Stimulated activated CD4-positive, alpha-beta T cell treated with anti-CD3 and anti-CD28 coated beads, Interleukin-1b, Interleukin-23, amount 100 ng/mL, for 1 hour (primary cell): ENCODE measurements around the gene CUEDC1.

Experiments
- DNase-seq, 2 donors: peaks; one replicate each; pipeline ENCODE4 v3.0.0-alpha.2; 2020; ENCODE audit warnings: low read depth in 2 of 2

Gene CUEDC1

DNA sequence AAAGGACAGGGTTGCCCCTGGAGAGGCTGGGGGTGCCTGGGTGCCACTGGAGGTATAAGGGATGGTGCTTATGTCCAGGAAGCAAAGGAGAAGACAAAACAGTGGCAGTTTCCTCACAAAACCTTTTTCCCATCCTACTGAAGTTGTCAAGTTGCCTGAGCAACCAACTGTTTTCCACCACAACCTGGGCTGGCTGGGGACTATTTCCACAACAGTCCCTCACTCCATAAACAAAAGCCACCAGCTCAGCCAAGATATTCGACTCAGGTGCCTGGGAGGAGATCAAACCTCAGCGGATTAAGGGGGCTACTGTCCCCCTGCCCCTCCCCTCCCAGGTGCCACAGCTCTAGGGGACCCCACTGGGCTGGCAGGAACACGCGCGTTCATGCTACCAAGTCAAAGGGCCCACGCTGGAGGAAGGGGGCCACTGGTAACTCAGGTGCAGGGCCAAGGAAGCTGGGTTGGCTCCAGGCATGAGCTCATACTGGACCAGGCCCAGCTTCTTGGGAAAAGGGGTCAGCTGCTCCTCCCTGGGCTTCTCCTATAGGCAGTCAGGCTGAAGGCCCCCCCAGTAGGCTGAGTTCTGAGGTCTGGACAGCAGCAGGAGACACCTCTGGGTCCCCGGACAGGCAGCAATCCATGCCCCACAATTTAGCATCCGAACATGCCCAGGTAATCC lies 59.7 kb downstream of the CUEDC1 start:
- no peak for DNase-seq

DNA sequence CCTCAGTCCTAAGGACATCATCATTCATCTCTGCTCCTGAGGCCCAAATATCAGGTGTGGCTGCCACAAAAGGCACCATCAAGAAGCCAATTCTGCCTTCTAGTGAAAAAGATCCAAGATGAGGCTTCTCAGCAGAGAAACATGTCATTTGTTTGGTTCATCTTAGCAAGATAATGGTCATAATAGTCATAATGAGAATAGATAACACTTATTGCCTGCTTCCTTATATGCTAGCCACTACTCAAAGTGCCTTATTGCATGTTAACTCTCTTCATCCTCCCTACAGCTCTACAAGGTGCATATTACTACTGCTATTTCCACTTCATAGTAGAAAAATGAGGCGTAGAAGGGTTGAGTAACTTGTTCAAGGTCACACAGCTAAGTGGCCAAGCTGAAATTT lies 60.4 kb downstream of the CUEDC1 start:
- no peak for DNase-seq

- DNase-seq: no peak
These were observed 62.2 kb downstream of the CUEDC1 start for GRCh38 chr17:57892820-57893595.

DNA sequence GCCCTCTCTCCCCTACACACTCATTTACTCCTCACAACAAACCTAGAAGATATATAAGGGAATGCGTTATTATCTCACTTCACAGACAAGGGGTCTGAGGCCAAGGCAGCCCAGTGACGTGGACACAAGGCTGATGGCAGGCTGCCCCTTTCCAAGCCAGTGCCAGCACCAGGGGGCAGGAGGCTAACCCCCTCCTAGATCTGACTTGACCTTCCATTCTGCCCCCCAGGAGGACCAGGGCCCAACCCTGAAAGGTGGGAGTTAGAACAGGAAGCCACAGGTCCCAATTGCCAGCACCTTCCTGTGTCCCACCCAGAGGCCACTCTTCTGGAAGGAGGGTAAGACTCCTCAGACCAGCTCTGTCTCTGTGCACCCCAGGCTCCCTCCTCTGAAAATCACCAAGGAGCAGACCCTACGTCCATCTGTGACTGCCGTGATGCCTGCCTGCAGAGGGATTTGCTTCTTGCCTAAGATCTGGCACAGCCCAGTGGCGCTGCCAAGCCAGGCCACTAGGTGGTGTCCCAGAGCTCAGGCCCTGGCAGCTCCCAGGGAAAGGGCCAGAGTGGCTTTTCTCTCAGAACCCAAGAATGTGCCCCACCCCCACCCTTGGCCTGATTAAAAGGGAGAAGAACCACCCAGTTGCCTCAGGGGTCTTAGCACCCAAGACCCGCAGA lies 62.9 kb downstream of the CUEDC1 start:
- DNase-seq: peak; percentile 47 to 75

DNA sequence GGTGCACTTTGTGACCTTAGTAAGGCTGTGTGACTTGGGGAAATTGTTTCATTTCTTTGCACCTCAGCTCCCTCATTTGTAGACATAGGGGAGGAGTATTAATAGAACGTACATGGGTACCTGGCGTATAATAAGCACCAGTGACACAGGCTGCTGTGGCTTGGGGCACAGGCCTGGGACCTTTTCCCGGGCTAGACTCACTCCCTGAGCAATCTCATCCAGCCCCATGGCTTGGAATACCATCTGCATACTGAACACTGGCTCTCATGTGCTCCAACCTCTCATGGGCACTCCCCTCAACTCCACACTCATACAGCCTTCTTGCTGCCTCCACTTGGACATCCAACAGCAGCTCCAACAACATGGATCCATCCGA lies 64.4 kb downstream of the CUEDC1 start:
- DNase-seq: no peak

DNA sequence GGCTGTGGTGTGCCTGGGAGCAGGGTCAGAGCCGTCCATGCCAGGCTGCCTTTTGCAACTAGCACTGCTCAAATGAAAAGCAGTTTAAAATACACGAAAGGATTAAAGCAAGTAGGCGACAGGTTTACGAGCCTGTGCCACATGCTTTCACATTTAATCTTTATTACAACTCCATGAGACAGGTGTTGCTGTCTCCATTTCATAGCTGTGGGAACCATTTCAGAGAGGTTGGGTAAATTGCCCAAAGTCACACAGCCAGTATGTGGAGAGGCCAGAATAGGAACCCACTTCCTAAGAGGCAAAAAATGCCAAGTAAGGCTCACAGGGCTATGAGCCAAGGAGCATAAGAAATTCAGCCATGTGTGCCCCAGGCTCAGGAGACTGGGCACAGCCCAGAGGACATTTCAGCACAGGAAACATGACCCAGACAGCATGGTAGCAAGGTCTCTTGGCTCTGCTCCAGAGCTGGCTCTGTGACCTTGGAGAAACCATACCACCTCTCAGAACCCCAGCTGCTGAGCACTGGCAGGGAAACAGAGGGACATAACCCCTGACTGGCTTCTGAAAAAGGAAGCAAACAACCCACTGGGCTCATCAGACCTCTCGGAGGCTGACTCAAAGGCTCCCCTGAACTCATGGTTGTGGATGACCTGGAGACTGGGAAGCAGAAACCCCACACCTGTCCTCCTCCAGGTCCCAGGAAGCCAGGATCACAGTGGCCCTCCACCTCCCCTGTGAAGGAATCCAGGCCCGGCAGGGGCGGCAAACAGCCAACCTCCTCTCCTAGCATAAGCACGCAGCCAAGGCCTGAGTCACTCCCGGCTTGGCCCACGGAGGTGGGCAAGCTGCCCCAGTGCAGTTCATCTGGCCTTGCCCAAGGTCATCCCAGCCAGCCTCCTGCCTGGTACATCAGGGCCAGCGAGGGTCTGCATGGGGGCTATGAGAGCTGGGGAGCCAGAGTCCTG lies 65.0 kb downstream of the CUEDC1 start:
- no peak for DNase-seq

DNA sequence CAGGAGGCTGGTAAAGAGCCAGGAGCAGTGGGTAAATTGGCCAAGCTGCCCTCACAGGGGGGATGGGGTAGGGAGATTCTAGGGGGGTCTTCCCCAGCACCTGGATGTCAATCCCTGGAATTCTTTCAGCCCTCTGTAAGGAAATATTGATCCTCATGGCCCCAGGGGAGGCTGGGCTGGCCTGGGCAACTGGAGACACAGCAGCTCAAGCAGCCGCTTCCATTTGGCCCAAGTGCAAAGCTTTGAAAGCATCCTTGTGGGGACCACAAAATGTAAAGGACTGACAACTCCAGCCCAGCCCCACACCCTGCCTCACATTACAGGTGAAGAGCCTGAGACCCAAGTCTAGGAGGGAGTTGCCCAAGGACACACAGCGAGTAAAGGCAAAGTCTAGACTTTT lies 66.0 kb downstream of the CUEDC1 start:
- no peak for DNase-seq

GRCh38 chr17:57888311-57889216 lies 66.6 kb downstream of the CUEDC1 start:
- no peak for DNase-seq

DNA sequence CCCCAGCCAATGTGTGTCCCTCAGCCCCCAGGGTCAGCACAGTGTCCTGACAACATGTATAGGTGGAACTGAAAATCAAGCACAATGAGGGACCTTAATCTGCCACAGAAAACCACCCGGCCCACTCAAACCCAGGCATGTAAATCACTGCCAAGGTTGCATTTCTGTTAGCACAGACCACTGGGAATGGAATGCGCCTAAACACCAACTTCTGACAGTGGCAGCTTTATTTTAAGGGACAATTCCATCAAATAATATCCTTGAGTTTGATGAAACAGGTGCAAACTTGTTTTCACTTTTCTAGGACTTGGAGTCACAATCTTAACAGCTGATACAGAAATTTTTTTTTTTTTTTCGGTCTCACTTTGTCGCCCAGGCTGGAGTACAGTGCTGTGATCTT lies 68.1 kb downstream of the CUEDC1 start:
- DNase-seq: no peak

GRCh38 chr17:57886020-57886419 lies 69.2 kb downstream of the CUEDC1 start:
- DNase-seq: no peak

GRCh38 chr17:57885148-57885915 lies 69.9 kb downstream of the CUEDC1 start:
- DNase-seq: no peak

DNA sequence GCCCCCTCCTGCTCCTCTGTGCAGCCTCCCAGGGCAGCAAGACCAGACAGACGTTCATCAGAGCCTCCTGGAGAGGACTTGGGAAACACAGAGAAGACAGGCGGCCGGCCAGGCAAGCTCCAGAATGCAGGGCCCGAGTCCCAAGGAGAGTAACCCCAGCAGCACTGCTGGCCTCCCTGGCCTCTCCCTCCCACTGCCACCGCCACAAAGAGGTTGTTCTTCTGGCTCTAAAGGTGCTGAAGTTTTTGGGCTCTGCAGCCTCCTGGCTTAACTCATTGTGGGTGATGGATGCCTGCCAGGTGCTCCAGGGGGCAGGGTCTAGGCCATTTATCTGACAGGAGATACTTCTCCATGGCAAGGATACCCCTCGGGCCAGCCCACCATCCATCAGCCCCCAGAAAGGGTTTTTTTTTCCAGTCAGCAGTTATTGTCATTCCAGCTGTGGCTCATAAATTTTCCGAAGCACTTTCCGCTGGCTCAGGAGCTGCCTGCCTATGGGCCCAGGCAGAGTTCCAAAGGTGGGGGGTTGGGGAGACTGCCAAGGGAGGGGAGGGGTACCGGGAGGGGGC lies 73.3 kb downstream of the CUEDC1 start:
- no peak for DNase-seq

GRCh38 chr17:57881143-57881542 lies 74.1 kb downstream of the CUEDC1 start:
- DNase-seq: no peak

- no peak for DNase-seq
These were observed 75.1 kb downstream of the CUEDC1 start for GRCh38 chr17:57880086-57880456.

GRCh38 chr17:57879437-57880085 lies 75.7 kb downstream of the CUEDC1 start:
- DNase-seq: no peak

GRCh38 chr17:57877803-57878377 lies 77.3 kb downstream of the CUEDC1 start:
- DNase-seq: no peak

- DNase-seq: no peak
These were observed 78.4 kb downstream of the CUEDC1 start for GRCh38 chr17:57876866-57877237.

DNA sequence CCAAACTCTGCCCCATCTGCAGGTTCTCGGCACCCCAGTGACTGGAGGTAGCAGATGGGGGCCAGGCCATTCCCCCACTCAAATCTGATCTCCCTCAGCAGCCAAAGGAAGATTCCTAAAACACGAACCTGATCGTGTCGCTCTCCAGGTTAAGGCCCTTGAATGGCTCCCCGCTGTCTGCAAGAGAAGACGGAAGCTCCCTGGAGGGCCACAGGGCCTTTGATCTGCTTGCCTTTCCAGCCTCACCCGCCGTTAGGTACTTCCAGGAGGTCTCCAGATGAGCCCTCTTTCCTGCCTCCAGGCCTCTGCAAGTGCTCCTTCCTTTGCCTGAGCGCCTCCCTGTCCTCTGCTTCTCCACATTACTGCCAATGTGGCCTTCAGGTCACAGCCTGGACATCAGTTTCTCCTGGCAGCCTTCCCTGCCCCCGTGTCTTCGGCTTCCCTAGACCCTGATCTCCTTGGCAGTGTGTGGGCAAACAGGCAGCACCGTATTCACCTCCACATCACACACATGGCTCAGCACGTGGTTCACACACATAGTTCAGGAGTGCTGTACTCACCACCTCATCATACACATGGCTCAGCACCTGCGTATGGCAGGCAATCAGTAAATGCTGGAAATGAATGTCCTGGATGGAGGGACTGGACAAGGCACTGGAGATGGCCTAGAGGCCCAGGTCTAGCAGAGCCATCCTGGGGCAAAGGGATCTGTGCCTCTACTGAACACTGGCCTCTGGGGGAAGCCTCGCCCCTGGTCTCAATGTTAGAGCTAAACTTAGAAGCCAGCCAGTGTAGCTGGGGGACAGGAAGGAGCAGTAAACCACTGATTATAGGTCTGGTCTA lies 79.0 kb downstream of the CUEDC1 start:
- DNase-seq: no peak
